CD4-positive, alpha-beta T cell treated with Interleukin-15 for 1 hour (primary cell): ENCODE results near the gene ADSS2.

ENCODE experiments used
- DNase-seq: peaks from one replicate; pipeline ENCODE4 v3.0.0-alpha.2; 2020

Gene ADSS2

DNA sequence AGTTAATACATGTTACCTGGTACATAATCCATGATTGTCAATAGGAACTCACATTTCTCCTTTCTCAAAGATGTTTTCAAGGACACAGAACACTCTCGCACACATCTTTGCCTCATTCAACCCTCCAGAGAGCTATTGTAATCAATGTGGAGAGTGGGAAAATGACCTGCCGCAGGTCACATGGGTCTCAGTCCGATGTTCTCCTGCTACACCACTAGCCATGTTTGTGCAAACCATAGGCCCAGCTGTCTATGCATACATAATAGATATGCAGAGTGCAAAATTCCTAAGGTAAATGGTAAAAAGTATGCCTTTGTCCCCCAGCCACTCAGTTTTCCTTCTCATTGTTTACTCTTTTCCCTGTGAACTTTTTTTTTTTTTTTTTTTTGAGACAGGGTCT, 89.2 kb downstream of the ADSS2 start:
- no peak for DNase-seq

DNA sequence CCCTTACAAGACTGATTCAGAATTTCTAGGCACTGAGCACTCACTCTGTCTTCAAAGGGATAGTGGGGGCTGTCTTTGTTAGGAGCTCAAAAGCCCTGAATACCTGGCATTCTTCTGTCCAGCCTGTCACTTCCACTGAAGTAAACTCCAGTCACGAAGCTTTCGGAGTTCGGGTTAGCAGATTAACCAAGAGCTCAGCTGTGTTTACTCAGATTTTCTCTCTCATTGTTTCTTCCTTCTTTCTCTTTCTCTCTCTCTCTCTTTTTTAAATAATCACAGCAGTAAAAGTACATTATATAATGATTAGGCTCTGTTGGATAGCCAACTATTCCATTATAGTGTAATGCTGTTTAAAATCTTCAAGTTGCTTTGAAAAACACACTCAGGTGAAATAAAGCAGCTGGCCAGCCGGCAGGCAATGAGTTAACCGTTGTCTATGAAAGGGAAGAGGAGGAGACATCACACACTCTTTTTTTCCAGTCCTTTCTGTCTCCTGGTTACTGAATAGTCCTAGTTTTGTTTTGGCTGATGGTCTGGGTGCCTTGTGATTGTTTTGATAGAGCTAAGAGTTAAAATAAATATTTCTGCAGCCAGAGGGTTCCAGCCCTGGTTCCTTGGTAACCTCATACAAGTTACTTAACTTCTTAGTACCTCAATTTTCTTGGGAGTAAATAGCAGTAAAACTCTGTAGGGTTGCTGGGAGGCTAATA, 89.8 kb downstream of the ADSS2 start:
- no peak for DNase-seq
